IMR-90 (cell line): Measurements from ENCODE around the gene BCL11A. TPM values are rescaled to one million over a fixed set of nuclear protein-coding genes. Genes with fewer than 3 reads are reported as not detected.

Experiments
- ATAC-seq: fragments of 200-7000 bp; cut with Tn5 transposase; 2 replicates; pipeline ENCODE4 v1.9.1; 2020; ENCODE audit warnings: low read depth, mild to moderate bottlenecking, moderate library complexity
- BruUV-seq: library from RNA; stranded (reverse); fragments of 400-500 nt; replicated peaks from 2 replicates; lab custom pipeline; 2021; lab: Mats Ljungman, UMichigan
- CTCF ChIA-PET: fragments of 300-600 bp; formaldehyde crosslinking; extraction: SDS; loops from one replicate; lab custom pipeline; 2021; ENCODE audit warnings: antibody characterized with exemption; lab: Yijun Ruan, JAX
- POLR2A ChIA-PET: fragments of 300-600 bp; sonication (Branson Sonifier 250); formaldehyde crosslinking; loops from one replicate; lab custom pipeline; 2022; ENCODE audit warnings: antibody characterized with exemption; ENCODE audit not compliant: unreplicated experiment; lab: Charles Lee
- DNase-seq: peaks from one replicate; pipeline ENCODE4 v3.0.0; 2013
- H2AFZ ChIP-seq: replicated peaks from 2 replicates; pipeline ENCODE3; 2013; ENCODE audit warnings: low read length, mild to moderate bottlenecking; ENCODE audit not compliant: poor library complexity
- H2AK5ac ChIP-seq: 2 replicates; pipeline ENCODE4 v1.6.1; 2013; ENCODE audit warnings: low read depth, low read length, inconsistent platforms
- H2AK9ac ChIP-seq: replicated peaks from 2 replicates; pipeline ENCODE3; 2013; ENCODE audit warnings: mild to moderate bottlenecking, low read depth, low read length, moderate library complexity; ENCODE audit not compliant: poor library complexity
- H2BK120ac ChIP-seq: 2 replicates; pipeline ENCODE4 v1.6.1; 2013; ENCODE audit warnings: low read depth, low read length, inconsistent platforms
- H2BK15ac ChIP-seq: 3 replicates; pipeline ENCODE4 v1.6.1; 2013; ENCODE audit warnings: low read depth, low read length, inconsistent platforms
- H2BK20ac ChIP-seq: 2 replicates; pipeline ENCODE4 v1.6.1; 2013; ENCODE audit warnings: low read depth, mild to moderate bottlenecking, inconsistent platforms, low read length, moderate library complexity
- H2BK5ac ChIP-seq: 2 replicates; pipeline ENCODE4 v1.6.1; 2013; ENCODE audit warnings: mild to moderate bottlenecking, low read depth, low read length, inconsistent platforms; ENCODE audit not compliant: poor library complexity, severe bottlenecking
- H3K14ac ChIP-seq: replicated peaks from 2 replicates; pipeline ENCODE4 v1.6.1; 2013; ENCODE audit warnings: low read depth, low read length, inconsistent platforms
- H3K18ac ChIP-seq: 2 replicates; pipeline ENCODE4 v1.6.1; 2013; ENCODE audit warnings: low read depth, low read length, control low read depth
- H3K23ac ChIP-seq: 2 replicates; pipeline ENCODE4 v1.6.1; 2013; ENCODE audit warnings: low read depth, low read length, inconsistent platforms
- H3K27ac ChIP-seq: 2 replicates; pipeline ENCODE4 v1.5.1; 2013; ENCODE audit warnings: mild to moderate bottlenecking, control low read depth, low read length; ENCODE audit not compliant: insufficient read depth
- H3K27me3 ChIP-seq: 2 replicates; pipeline ENCODE4 v1.6.1; 2013; ENCODE audit warnings: low read length; ENCODE audit not compliant: control insufficient read depth, insufficient read depth
- H3K36me3 ChIP-seq: 2 replicates; pipeline ENCODE4 v1.6.1; 2013; ENCODE audit warnings: low read length, mixed read lengths; ENCODE audit not compliant: control insufficient read depth, insufficient read depth
- H3K4ac ChIP-seq: 2 replicates; pipeline ENCODE4 v1.6.1; 2013; ENCODE audit warnings: low read depth, low read length, inconsistent platforms
- H3K4me1 ChIP-seq: 2 replicates; pipeline ENCODE4 v1.6.1; 2013; ENCODE audit warnings: low read length, mixed read lengths; ENCODE audit not compliant: control insufficient read depth, insufficient read depth
- H3K4me2 ChIP-seq: 2 replicates; pipeline ENCODE4 v1.6.1; 2013; ENCODE audit warnings: low read depth, mild to moderate bottlenecking, control low read depth, low read length, moderate library complexity
- H3K4me3 ChIP-seq: 2 replicates; pipeline ENCODE4 v1.5.1; 2013; ENCODE audit warnings: low read depth, mild to moderate bottlenecking, control low read depth, low read length, moderate library complexity; ENCODE audit not compliant: insufficient read depth
- H3K56ac ChIP-seq: 2 replicates; pipeline ENCODE4 v1.6.1; 2013; ENCODE audit warnings: low read length, inconsistent platforms; ENCODE audit not compliant: insufficient read depth; ENCODE audit errors: extremely low read depth
- H3K79me1 ChIP-seq, 2 experiments: 2 replicates each; pipeline ENCODE4 v1.6.1; 2013; ENCODE audit warnings: low read length in 2 of 2, inconsistent platforms in 1 of 2, low read depth in 1 of 2
- H3K9ac ChIP-seq: 2 replicates; pipeline ENCODE4 v1.6.1; 2013; ENCODE audit warnings: low read depth, low read length, control low read depth
- H3K9me1 ChIP-seq: 2 replicates; pipeline ENCODE4 v1.6.1; 2013; ENCODE audit warnings: low read length, inconsistent platforms; ENCODE audit not compliant: insufficient read depth
- H3K9me3 ChIP-seq: 2 replicates; pipeline ENCODE4 v1.6.1; 2013; ENCODE audit warnings: low read length; ENCODE audit not compliant: control insufficient read depth, insufficient read depth
- H4K20me1 ChIP-seq: 2 replicates; pipeline ENCODE4 v1.6.1; 2013; ENCODE audit warnings: low read length, inconsistent platforms; ENCODE audit not compliant: insufficient read depth
- H4K5ac ChIP-seq: 2 replicates; pipeline ENCODE4 v1.6.1; 2013; ENCODE audit warnings: mild to moderate bottlenecking, low read depth, low read length, control low read depth
- H4K8ac ChIP-seq, 2 experiments: 2 replicates each; pipeline ENCODE4 v1.6.1; 2013; ENCODE audit warnings: low read depth in 2 of 2, low read length in 2 of 2, control low read depth in 1 of 2, inconsistent platforms in 1 of 2
- H4K91ac ChIP-seq: 2 replicates; pipeline ENCODE4 v1.6.1; 2013; ENCODE audit warnings: low read depth, low read length, inconsistent platforms; ENCODE audit not compliant: insufficient read depth
- BHLHE40 ChIP-seq: fragments of 150-350 bp; IDR thresholded peaks from 2 replicates; pipeline ENCODE4 v1.6.1; 2016; ENCODE audit warnings: mild to moderate bottlenecking, low read depth, low read length
- CHD1 ChIP-seq: IDR thresholded peaks from 2 replicates; pipeline ENCODE4 v1.6.1; 2012; ENCODE audit warnings: low read depth, low read length, improper control_type of control experiment
- MXI1 ChIP-seq: IDR thresholded peaks from 2 replicates; pipeline ENCODE4 v1.6.1; 2012; ENCODE audit warnings: low read depth, mild to moderate bottlenecking, low read length, moderate library complexity, borderline replicate concordance
- NFE2L2 ChIP-seq: fragments of 150-350 bp; IDR thresholded peaks from 2 replicates; pipeline ENCODE4 v1.6.1; 2016; ENCODE audit warnings: low read depth, mild to moderate bottlenecking, low read length
- POLR2A ChIP-seq: IDR thresholded peaks from 2 replicates; pipeline ENCODE4 v1.6.1; 2012; ENCODE audit warnings: mild to moderate bottlenecking, low read depth, low read length
- RCOR1 ChIP-seq: IDR thresholded peaks from 2 replicates; pipeline ENCODE4 v1.6.1; 2012; ENCODE audit warnings: mild to moderate bottlenecking, low read length, improper control_type of control experiment; ENCODE audit not compliant: insufficient replicate concordance
- RFX5 ChIP-seq: IDR thresholded peaks from 2 replicates; pipeline ENCODE4 v1.8.0; 2012; ENCODE audit warnings: low read depth, mild to moderate bottlenecking, low read length, moderate library complexity
- SMC3 ChIP-seq: fragments of 150-350 bp; IDR thresholded peaks from 2 replicates; pipeline ENCODE4 v1.6.1; 2016; ENCODE audit warnings: low read depth, mild to moderate bottlenecking, antibody characterized with exemption, low read length, moderate library complexity
- WGBS, 2 experiments: methylation state at CpG; one replicate each; pipeline versions ENCODE4 v1.1.5 to v1.1.7; 2013; ENCODE audit warnings: missing lambda C conversion rate in 2 of 2; ENCODE audit not compliant: insufficient read length in 1 of 2; ENCODE audit errors: extremely low coverage in 2 of 2; 5-methylcytosine and 5-hydroxymethylcytosine counted together
- dilution Hi-C: fragments of 300-500 bp; cut with HindIII; formaldehyde crosslinking; loops from one replicate; pipeline ENCODE4 v1.14.3; 2018; ENCODE audit warnings: low sequenced_read_pairs; ENCODE audit not compliant: unreplicated experiment
- in situ Hi-C: fragments of 300-500 bp; cut with MboI; formaldehyde crosslinking; loops from 3 replicates; pipeline ENCODE4 v1.14.3; 2019; ENCODE audit warnings: low sequenced_read_pairs, inconsistent platforms, mixed read lengths
- intact Hi-C: fragments of 100-400 bp; cut with micrococcal nuclease; formaldehyde crosslinking; loops from 2 replicates; pipeline ENCODE4 v1.10.0; 2022
- polyA plus RNA-seq, 3 experiments: library from polyadenylated mRNA; depleted of rRNA; stranded (reverse); fragments of >200 nt; gene quantifications; 2 replicates each; pipeline ENCODE4 v1.2.3, GENCODE V29; 2012; ENCODE audit warnings: low replicate concordance in 1 of 3
- total RNA-seq: library from RNA; depleted of rRNA; stranded (reverse); fragments of >200 nt; gene quantifications from 2 replicates; pipeline ENCODE4 v1.2.3, GENCODE V29; 2012

The BCL11A gene
- total and polyA plus RNA-seq, 2 of the 4 experiments (the other 2 are of a cell fraction) = 1.0 to 1.1 TPM

GRCh38 chr2:60485550-60485949 lies 67.9 kb downstream of the BCL11A start:
- CTCF ChIA-PET = interaction anchor here (0.8 kb wide), 1 partner anchor 9 kb away, joined by 3 read pairs; no protein-coding TSS in a partner anchor
- Histone ChIP-seq H2BK5ac (no peak overlapping the region), H2BK15ac (no peak overlapping the region), H3K23ac (no peak overlapping the region), H3K9ac (no peak overlapping the region), H4K91ac (no peak overlapping the region), H3K4me3 (no peak overlapping the region), H2AFZ (no peak overlapping the region), H4K20me1 (no peaks in the 10 kb centered on the region), H3K14ac (no peak overlapping the region), H3K4me1 (peaks cover 10% of the 10 kb centered on the region), H2AK9ac (no peak overlapping the region), H3K27ac (no peak overlapping the region), H3K9me3 (no peaks in the 10 kb centered on the region), H3K27me3 (no peaks in the 10 kb centered on the region), H3K4ac (no peak overlapping the region), H3K36me3 (no peaks in the 10 kb centered on the region), H4K5ac (no peak overlapping the region), H2BK20ac (0 out of 2 replicates have a peak overlapping the region, but pooled peaks have one; percentile 82), H3K4me2 (no peak overlapping the region), H3K79me1 (no peaks in the 10 kb centered on the region), H3K56ac (no peak overlapping the region), H2BK120ac (peak overlapping the region; percentile 29; the same call in 1 of the 2 replicates), H3K9me1 (peaks cover 6% of the 10 kb centered on the region; the same call in 1 of the 2 replicates), H4K8ac (no peak overlapping the region), H2AK5ac (no peak overlapping the region), H3K18ac (no peak overlapping the region)
- in situ Hi-C loops (no loop called here), dilution Hi-C loops (no loop called here), intact Hi-C loops (loop anchor here (2.0 kb wide), 1 partner anchor 31 kb away; no protein-coding TSS in a partner anchor)
- TF ChIP-seq SMC3 = no peak
- TF ChIP-seq POLR2A = no peak
- TF ChIP-seq NFE2L2 = no peak
- no peak for TF ChIP-seq RCOR1
- TF ChIP-seq BHLHE40 = no peak
- no peak for TF ChIP-seq RFX5
- no peak for TF ChIP-seq MXI1
- no peak for TF ChIP-seq CHD1
- no TSS peak for BruUV-seq
- DNase-seq (no peak), ATAC-seq (no peak)
- POLR2A ChIA-PET = no interaction called here
- no CpG with 5 or more reads among the region's 5 CpGs for WGBS, 2 experiments
